GM19468 (cell line): ENCODE data around the gene CLMP.
"Not testable (repeated sequence)": the region's sequence is repeated elsewhere in the genome, so short reads cannot be mapped to it uniquely, and the experiment has no call there.

ENCODE experiments used
- ATAC-seq: cut with Tn5 transposase; IDR thresholded peaks from one replicate; pipeline ENCODE4 v1.9.1; 2021; ENCODE audit warnings: mild to moderate bottlenecking, moderate library complexity, moderate number of reproducible peaks; ENCODE audit not compliant: unreplicated experiment; ENCODE audit errors: extremely low read depth

The CLMP gene

GRCh38 chr11:123218451-123218850, 23.4 kb upstream of the CLMP start:
- no peak for ATAC-seq

- ATAC-seq, result no peak
Measured at GRCh38 chr11:123217897-123218296, 22.8 kb upstream of the CLMP start.

GRCh38 chr11:123216249-123216648, 21.2 kb upstream of the CLMP start:
- ATAC-seq, result no peak

GRCh38 chr11:123214940-123215339, 19.9 kb upstream of the CLMP start:
- ATAC-seq, result no peak

GRCh38 chr11:123214396-123214795, 19.3 kb upstream of the CLMP start:
- no peak for ATAC-seq

GRCh38 chr11:123213307-123213771, 18.3 kb upstream of the CLMP start:
- no peak for ATAC-seq

- no peak for ATAC-seq
Measured at GRCh38 chr11:123212406-123212805, 17.4 kb upstream of the CLMP start.

- ATAC-seq, result no peak
Measured at GRCh38 chr11:123211981-123212380, 16.9 kb upstream of the CLMP start.

- ATAC-seq, result no peak
Measured at GRCh38 chr11:123211149-123211852, 16.3 kb upstream of the CLMP start.

GRCh38 chr11:123209591-123209990, 14.5 kb upstream of the CLMP start:
- ATAC-seq, result no peak

- no peak for ATAC-seq
Measured at GRCh38 chr11:123206791-123207434, 11.9 kb upstream of the CLMP start.

GRCh38 chr11:123206055-123206454, 11.0 kb upstream of the CLMP start:
- ATAC-seq, result not testable (repeated sequence)

- no peak for ATAC-seq
Measured at GRCh38 chr11:123203934-123204333, 8.9 kb upstream of the CLMP start.

- ATAC-seq, result no peak
Measured at GRCh38 chr11:123203471-123203870, 8.4 kb upstream of the CLMP start.

- no peak for ATAC-seq
Measured at GRCh38 chr11:123202155-123203151, 7.4 kb upstream of the CLMP start.

GRCh38 chr11:123200264-123200663, 5.2 kb upstream of the CLMP start:
- ATAC-seq, result no peak

- no peak for ATAC-seq
Measured at GRCh38 chr11:123197711-123198110, 2.7 kb upstream of the CLMP start.

GRCh38 chr11:123196060-123196714, 1.1 kb upstream of the CLMP start:
- ATAC-seq, result no peak

- no peak for ATAC-seq
Measured at GRCh38 chr11:123194337-123195187, 486 bp downstream of the CLMP start.
